ENCODE results near the gene ZNF628. TPM values are rescaled to one million over a fixed set of nuclear protein-coding genes. Genes with fewer than 3 reads are reported as not detected.

Gene ZNF628
- polyA plus RNA-seq, 3 donors: 2.0 to 3.0 (median 3.0) TPM

GRCh38 chr19:55482967-55483705 lies 6.7 kb downstream of the ZNF628 start:
- no peak for DNase-seq (ENCODE audit: low read depth in 3 of 3, low spot score in 2 of 3)

- no peak for DNase-seq (ENCODE audit: low read depth in 3 of 3, low spot score in 2 of 3)
These were observed 7.5 kb downstream of the ZNF628 start for GRCh38 chr19:55483706-55484592.

- DNase-seq (ENCODE audit: low read depth in 3 of 3, low spot score in 2 of 3): no peak
These were observed 8.4 kb downstream of the ZNF628 start, which contains the start of gene NAT14 for GRCh38 chr19:55484593-55485438. Gene NAT14, plus strand, starts transcription at chr19:55485188. Its CDS starts 521 bp downstream, at chr19:55485709.

- no peak for DNase-seq (ENCODE audit: low read depth in 3 of 3, low spot score in 2 of 3)
These were observed 9.1 kb downstream of the ZNF628 start for GRCh38 chr19:55485439-55486011.

GRCh38 chr19:55486043-55486970 lies 9.9 kb downstream of the ZNF628 start:
- no peak for DNase-seq (ENCODE audit: low read depth in 3 of 3, low spot score in 2 of 3)

- no peak for DNase-seq (ENCODE audit: low read depth in 3 of 3, low spot score in 2 of 3)
These were observed 10.8 kb downstream of the ZNF628 start for GRCh38 chr19:55486971-55487923.

- no peak for DNase-seq (ENCODE audit: low read depth in 3 of 3, low spot score in 2 of 3)
These were observed 11.7 kb downstream of the ZNF628 start, which contains the start of gene SSC5D for GRCh38 chr19:55487924-55488687. Gene SSC5D, plus strand, starts transcription at chr19:55488436. Its CDS starts 154 bp downstream, at chr19:55488590.

GRCh38 chr19:55488986-55489710 lies 12.7 kb downstream of the ZNF628 start:
- DNase-seq (ENCODE audit: low read depth in 3 of 3, low spot score in 2 of 3): no peak

- no peak for DNase-seq (ENCODE audit: low read depth in 3 of 3, low spot score in 2 of 3)
These were observed 13.5 kb downstream of the ZNF628 start for GRCh38 chr19:55489711-55490477.

- no peak for DNase-seq (ENCODE audit: low read depth in 3 of 3, low spot score in 2 of 3)
These were observed 14.3 kb downstream of the ZNF628 start for GRCh38 chr19:55490478-55491432.

GRCh38 chr19:55491546-55492360 lies 15.3 kb downstream of the ZNF628 start:
- DNase-seq (ENCODE audit: low read depth in 3 of 3, low spot score in 2 of 3): no peak

GRCh38 chr19:55492362-55492944 lies 16.0 kb downstream of the ZNF628 start:
- no peak for DNase-seq (ENCODE audit: low read depth in 3 of 3, low spot score in 2 of 3)

- DNase-seq (ENCODE audit: low read depth in 3 of 3, low spot score in 2 of 3): no peak
These were observed 16.7 kb downstream of the ZNF628 start for GRCh38 chr19:55493052-55493644.

Data from right renal cortex interstitium (tissue), 3 donors.